GM23338 (cell line): ENCODE measurements around the gene APOD. TPM values are rescaled to one million over a fixed set of nuclear protein-coding genes. Genes with fewer than 3 reads are reported as not detected.

Experiments used
- ATAC-seq: fragments of 200-7000 bp; cut with Tn5 transposase; 3 replicates; pipeline ENCODE4 v1.9.1; 2020
- DNase-seq: peaks from one replicate; pipeline ENCODE4 v3.0.0-alpha.2; 2015; ENCODE audit warnings: low spot score
- H2AFZ ChIP-seq: fragments of 200-600 bp; sonication (generic); 2 replicates; pipeline ENCODE4 v1.8.0; 2016; ENCODE audit warnings: antibody characterized with exemption, mild to moderate bottlenecking, moderate library complexity
- H3F3A ChIP-seq: fragments of 200-600 bp; sonication (generic); replicated peaks from 2 replicates; pipeline ENCODE4 v1.8.0; 2017; ENCODE audit warnings: antibody characterized with exemption, mixed run types, low read depth
- H3K27ac ChIP-seq: fragments of 200-600 bp; sonication (generic); 2 replicates; pipeline ENCODE4 v1.6.1; 2016; ENCODE audit warnings: low read depth
- H3K27me3 ChIP-seq: fragments of 200-600 bp; sonication (generic); 2 replicates; pipeline ENCODE4 v1.8.0; 2016; ENCODE audit warnings: mild to moderate bottlenecking, mixed run types, moderate library complexity; ENCODE audit not compliant: insufficient read depth
- H3K36me3 ChIP-seq: fragments of 200-600 bp; sonication (generic); 2 replicates; pipeline ENCODE4 v1.8.0; 2016; ENCODE audit warnings: mild to moderate bottlenecking; ENCODE audit not compliant: insufficient read depth
- H3K4me1 ChIP-seq: fragments of 200-600 bp; sonication (generic); 2 replicates; pipeline ENCODE4 v1.8.0; 2016; ENCODE audit warnings: mild to moderate bottlenecking, moderate library complexity; ENCODE audit not compliant: insufficient read depth
- H3K4me2 ChIP-seq: fragments of 200-600 bp; sonication (generic); 2 replicates; pipeline ENCODE4 v1.7.1; 2017; ENCODE audit warnings: mixed run types
- H3K4me3 ChIP-seq: fragments of 200-600 bp; sonication (generic); 2 replicates; pipeline ENCODE4 v1.6.1; 2016; ENCODE audit warnings: mixed run types
- H3K79me2 ChIP-seq: fragments of 200-600 bp; sonication (generic); replicated peaks from 2 replicates; pipeline ENCODE4 v1.8.0; 2017; ENCODE audit warnings: mild to moderate bottlenecking; ENCODE audit not compliant: insufficient read depth
- H3K9me2 ChIP-seq: fragments of 200-600 bp; sonication (generic); 2 replicates; pipeline ENCODE4 v1.8.0; 2017; ENCODE audit not compliant: insufficient read depth
- H4K20me1 ChIP-seq: fragments of 200-600 bp; sonication (generic); replicated peaks from 2 replicates; pipeline ENCODE4 v1.8.0; 2017; ENCODE audit warnings: mild to moderate bottlenecking; ENCODE audit not compliant: insufficient read depth
- H3K27ac Mint-ChIP-seq: 2 replicates; pipeline ENCODE4 v1.8.0; 2020; ENCODE audit warnings: inconsistent platforms, mild to moderate bottlenecking, moderate library complexity, mixed read lengths
- H3K27me3 Mint-ChIP-seq: 3 replicates; pipeline ENCODE4 v1.8.0; 2022; ENCODE audit warnings: low read depth, mild to moderate bottlenecking, moderate library complexity, mixed read lengths, inconsistent platforms; ENCODE audit not compliant: insufficient read depth, poor library complexity
- H3K36me3 Mint-ChIP-seq: 3 replicates; pipeline ENCODE4 v1.8.0; 2021; ENCODE audit warnings: low read depth, mild to moderate bottlenecking, inconsistent platforms, moderate library complexity, mixed read lengths
- H3K4me1 Mint-ChIP-seq: 3 replicates; pipeline ENCODE4 v1.8.0; 2020; ENCODE audit warnings: mild to moderate bottlenecking, inconsistent platforms, mixed read lengths
- H3K4me3 Mint-ChIP-seq: 3 replicates; pipeline ENCODE4 v1.8.0; 2021; ENCODE audit warnings: moderate library complexity, mild to moderate bottlenecking, inconsistent platforms, mixed read lengths
- H3K9me3 Mint-ChIP-seq: 3 replicates; pipeline ENCODE4 v1.8.0; 2020; ENCODE audit warnings: moderate library complexity, mild to moderate bottlenecking, inconsistent platforms, mixed read lengths
- CREB1 ChIP-seq: fragments of 250-450 bp; sonication (Bioruptor Pico); IDR thresholded peaks from 2 replicates; pipeline ENCODE4 v1.5.0; 2020; ENCODE audit warnings: low read depth, mild to moderate bottlenecking, moderate library complexity
- CTCF ChIP-seq, 2 experiments: fragments of 200-600 bp in 1 of 2; sonication (generic) in 1 of 2; conservative IDR thresholded peaks; 2 replicates each; pipeline versions ENCODE4 v1.5.1 to v1.6.1; 2016 to 2017; ENCODE audit warnings: antibody characterized with exemption in 2 of 2, low read depth in 2 of 2, mild to moderate bottlenecking in 2 of 2, moderate library complexity in 1 of 2
- ETS1 ChIP-seq: IDR thresholded peaks from 2 replicates; pipeline ENCODE4 v1.6.1; 2016; ENCODE audit warnings: antibody characterized with exemption
- EZH2 ChIP-seq: fragments of 200-600 bp; sonication (generic); IDR thresholded peaks from one replicate; pipeline ENCODE4 v1.8.0; 2017; ENCODE audit warnings: antibody characterized with exemption, mild to moderate bottlenecking, low read depth; ENCODE audit not compliant: unreplicated experiment
- EZH2phosphoT487 ChIP-seq: fragments of 200-600 bp; sonication (generic); IDR thresholded peaks from one replicate; pipeline ENCODE4 v1.8.1; 2018; ENCODE audit warnings: antibody characterized with exemption; ENCODE audit not compliant: unreplicated experiment
- JUNB ChIP-seq: IDR thresholded peaks from one replicate; pipeline ENCODE4 v1.6.1; 2016; ENCODE audit warnings: antibody characterized with exemption; ENCODE audit not compliant: unreplicated experiment
- NANOG ChIP-seq: IDR thresholded peaks from 2 replicates; pipeline ENCODE4 v1.6.1; 2016; ENCODE audit warnings: antibody characterized with exemption, borderline replicate concordance
- POLR2AphosphoS5 ChIP-seq: IDR thresholded peaks from 2 replicates; pipeline ENCODE4 v1.6.1; 2016; ENCODE audit warnings: antibody characterized with exemption, low read depth
- REST ChIP-seq: IDR thresholded peaks from one replicate; pipeline ENCODE4 v1.6.1; 2018; ENCODE audit warnings: antibody characterized with exemption; ENCODE audit not compliant: unreplicated experiment
- STAT1 ChIP-seq: IDR thresholded peaks from one replicate; pipeline ENCODE4 v1.6.1; 2016; ENCODE audit warnings: antibody characterized with exemption; ENCODE audit not compliant: unreplicated experiment
- ZNF114 ChIP-seq: fragments of 250-450 bp; sonication (Bioruptor Pico); IDR thresholded peaks from 2 replicates; pipeline ENCODE4 v1.5.0; 2020; ENCODE audit warnings: mild to moderate bottlenecking, moderate library complexity
- ZNF331 ChIP-seq: fragments of 250-450 bp; sonication (Bioruptor Pico); IDR thresholded peaks from 2 replicates; pipeline ENCODE4 v1.5.0; 2020; ENCODE audit warnings: low read depth, mild to moderate bottlenecking, moderate library complexity
- ZNF462 ChIP-seq: fragments of 250-450 bp; sonication (Bioruptor Pico); IDR thresholded peaks from 2 replicates; pipeline ENCODE4 v1.5.0; 2020; ENCODE audit warnings: mild to moderate bottlenecking, moderate library complexity
- polyA plus RNA-seq: library from polyadenylated mRNA; unstranded; fragments of >200 nt; fragmentation: Nextera tagmentation; extraction: Ambion mirVana; gene quantifications from 2 replicates; pipeline ENCODE4 v1.2.1, GENCODE V29; 2016
- total RNA-seq: library from RNA; depleted of rRNA; stranded (reverse); fragments of >200 nt; shearing (Covaris generic); gene quantifications from 2 replicates; pipeline ENCODE4 v1.2.3, GENCODE V29; 2014

Gene APOD
- total and polyA plus RNA-seq, 2 experiments from 2014 or later = not detected

- H3K27me3 ChIP-seq = no peaks in the 10 kb centered on the region
- H3K27ac ChIP-seq = no peak overlapping the region
- no peak for DNase-seq
- no peaks in the 10 kb centered on the region for H3F3A ChIP-seq
- H3K4me3 ChIP-seq = no peak overlapping the region
- no peak overlapping the region for H3K4me2 ChIP-seq
- no peaks in the 10 kb centered on the region for H3K9me2 ChIP-seq
- H3K4me1 Mint-ChIP-seq = peaks cover 29% of the 10 kb centered on the region
- H3K27me3 Mint-ChIP-seq = peaks cover 18% of the 10 kb centered on the region
- H3K36me3 ChIP-seq = no peaks in the 10 kb centered on the region
- no peak overlapping the region for H3K4me3 Mint-ChIP-seq
- no peaks in the 10 kb centered on the region for H4K20me1 ChIP-seq
- H3K9me3 Mint-ChIP-seq = no peaks in the 10 kb centered on the region; the same call in 2 of the 3 replicates
- TF ChIP-seq NANOG = no peak
- TF ChIP-seq CREB1 = no peak
- no peak for TF ChIP-seq CTCF (conservative IDR thresholded peaks at IDR 0.05; ENCODE audit: low read depth in 2 of 2)
- TF ChIP-seq ETS1 = no peak
- TF ChIP-seq EZH2 = no peak
- no peak for TF ChIP-seq JUNB
- no peak for TF ChIP-seq STAT1
- no peak for TF ChIP-seq REST
- TF ChIP-seq ZNF462 (CRISPR knock-in tag) = no peak
- no peak for TF ChIP-seq POLR2AphosphoS5
- TF ChIP-seq EZH2phosphoT487 = no peak
- TF ChIP-seq ZNF331 (CRISPR knock-in tag) = no peak
- no peak for TF ChIP-seq ZNF114
- no peaks in the 10 kb centered on the region for H3K79me2 ChIP-seq
- H3K4me1 ChIP-seq = peaks cover 9% of the 10 kb centered on the region
- no peaks in the 10 kb centered on the region for H3K36me3 Mint-ChIP-seq
- ATAC-seq = no peak
- no peak overlapping the region for H3K27ac Mint-ChIP-seq
- no peak overlapping the region for H2AFZ ChIP-seq
These were observed 30.5 kb downstream of the APOD start for GRCh38 chr3:195553268-195553667.
